Mesendoderm (in vitro differentiated cells): ENCODE measurements around the gene MROH9.

Experiments
- DNase-seq: peaks from one replicate; pipeline ENCODE4 v3.0.0; 2013
- H2AK5ac ChIP-seq: 2 replicates; pipeline ENCODE4 v1.6.1; 2013; ENCODE audit warnings: low read length, inconsistent platforms
- H2BK120ac ChIP-seq: 2 replicates; pipeline ENCODE4 v1.6.1; 2013; ENCODE audit warnings: low read depth, mild to moderate bottlenecking, low read length, moderate library complexity, mixed read lengths
- H2BK15ac ChIP-seq: replicated peaks from 2 replicates; pipeline ENCODE4 v1.6.1; 2013; ENCODE audit warnings: low read depth, mild to moderate bottlenecking, moderate library complexity
- H2BK5ac ChIP-seq: 2 replicates; pipeline ENCODE4 v1.6.1; 2013; ENCODE audit warnings: low read length, inconsistent platforms
- H3K18ac ChIP-seq: 2 replicates; pipeline ENCODE4 v1.6.1; 2013; ENCODE audit warnings: mild to moderate bottlenecking, low read length, mixed read lengths
- H3K23ac ChIP-seq: one replicate; pipeline ENCODE4 v1.6.1; 2013; ENCODE audit warnings: low read length
- H3K27ac ChIP-seq: 2 replicates; pipeline ENCODE4 v1.5.1; 2013; ENCODE audit warnings: low read depth, mild to moderate bottlenecking, inconsistent platforms, low read length, moderate library complexity
- H3K27me3 ChIP-seq: 2 replicates; pipeline ENCODE4 v1.6.1; 2013; ENCODE audit warnings: low read length, control low read depth, mild to moderate bottlenecking, inconsistent platforms; ENCODE audit not compliant: insufficient read depth, poor library complexity
- H3K36me3 ChIP-seq: 2 replicates; pipeline ENCODE4 v1.6.1; 2013; ENCODE audit warnings: low read length, inconsistent platforms; ENCODE audit not compliant: control insufficient read depth, insufficient read depth
- H3K4ac ChIP-seq: one replicate; pipeline ENCODE4 v1.6.1; 2013; ENCODE audit warnings: low read depth, mild to moderate bottlenecking, low read length, moderate library complexity
- H3K4me1 ChIP-seq: 2 replicates; pipeline ENCODE4 v1.6.1; 2013; ENCODE audit warnings: low read depth, low read length, inconsistent platforms; ENCODE audit not compliant: control insufficient read depth
- H3K4me2 ChIP-seq: 2 replicates; pipeline ENCODE4 v1.6.1; 2013; ENCODE audit warnings: low read length
- H3K4me3 ChIP-seq: 2 replicates; pipeline ENCODE4 v1.5.1; 2013; ENCODE audit warnings: mild to moderate bottlenecking, low read length
- H3K56ac ChIP-seq: one replicate; pipeline ENCODE4 v1.6.1; 2013; ENCODE audit warnings: low read length
- H3K79me1 ChIP-seq: 2 replicates; pipeline ENCODE4 v1.6.1; 2013; ENCODE audit warnings: low read length, inconsistent platforms
- H3K79me2 ChIP-seq: 2 replicates; pipeline ENCODE4 v1.6.1; 2013; ENCODE audit warnings: mild to moderate bottlenecking, low read length; ENCODE audit not compliant: control insufficient read depth, insufficient read depth
- H3K9ac ChIP-seq: 2 replicates; pipeline ENCODE4 v1.6.1; 2013; ENCODE audit warnings: low read length, inconsistent platforms
- H4K5ac ChIP-seq: one replicate; pipeline ENCODE4 v1.6.1; 2013; ENCODE audit warnings: low read length
- H4K8ac ChIP-seq: one replicate; pipeline ENCODE4 v1.6.1; 2013; ENCODE audit warnings: low read depth, mild to moderate bottlenecking, control low read depth, low read length, moderate library complexity
- WGBS: extraction: QIAGEN DNeasy Blood & Tissue Kit; methylation state at CpG from one replicate; pipeline ENCODE4 v1.1.7; 2013; ENCODE audit warnings: low lambda C conversion rate, missing lambda C conversion rate; ENCODE audit not compliant: insufficient coverage; ENCODE audit errors: extremely low coverage; 5-methylcytosine and 5-hydroxymethylcytosine counted together

MROH9 gene

DNA sequence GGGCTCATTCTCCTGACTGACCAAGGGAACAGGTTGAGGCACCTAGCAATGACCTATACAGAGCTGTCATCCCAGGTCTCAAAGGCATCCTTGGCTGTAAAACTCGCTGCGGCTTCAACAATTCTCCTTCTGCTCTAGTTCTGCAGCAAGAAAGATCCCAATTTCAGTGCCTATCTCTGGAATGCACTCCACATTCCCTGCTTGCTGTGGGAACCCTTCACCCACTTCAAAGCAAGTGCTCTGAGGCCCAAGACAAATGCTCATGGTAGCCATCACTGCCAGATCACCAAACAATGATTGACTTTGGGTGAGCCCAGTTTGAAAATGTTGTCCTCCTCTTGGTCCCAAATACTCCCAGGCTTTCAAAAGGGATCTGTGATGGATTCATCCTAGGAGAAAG lies 117.6 kb downstream of the MROH9 start:
- Histone ChIP-seq H3K56ac (no peak overlapping the region), H2BK5ac (no peak overlapping the region), H3K9ac (no peak overlapping the region), H3K23ac (no peak overlapping the region), H4K8ac (no peak overlapping the region), H3K4me2 (no peak overlapping the region), H3K36me3 (no peaks in the 10 kb centered on the region), H2BK120ac (no peak overlapping the region), H3K4ac (no peak overlapping the region), H3K4me1 (no peaks in the 10 kb centered on the region), H3K79me2 (no peaks in the 10 kb centered on the region), H2BK15ac (no peak overlapping the region), H3K79me1 (no peaks in the 10 kb centered on the region), H3K27ac (no peak overlapping the region), H3K27me3 (no peaks in the 10 kb centered on the region), H3K4me3 (no peak overlapping the region), H4K5ac (no peak overlapping the region), H3K18ac (no peak overlapping the region), H2AK5ac (no peak overlapping the region)
- no CpG with 5 or more reads among the region's 2 CpGs for WGBS
- DNase-seq: no peak

DNA sequence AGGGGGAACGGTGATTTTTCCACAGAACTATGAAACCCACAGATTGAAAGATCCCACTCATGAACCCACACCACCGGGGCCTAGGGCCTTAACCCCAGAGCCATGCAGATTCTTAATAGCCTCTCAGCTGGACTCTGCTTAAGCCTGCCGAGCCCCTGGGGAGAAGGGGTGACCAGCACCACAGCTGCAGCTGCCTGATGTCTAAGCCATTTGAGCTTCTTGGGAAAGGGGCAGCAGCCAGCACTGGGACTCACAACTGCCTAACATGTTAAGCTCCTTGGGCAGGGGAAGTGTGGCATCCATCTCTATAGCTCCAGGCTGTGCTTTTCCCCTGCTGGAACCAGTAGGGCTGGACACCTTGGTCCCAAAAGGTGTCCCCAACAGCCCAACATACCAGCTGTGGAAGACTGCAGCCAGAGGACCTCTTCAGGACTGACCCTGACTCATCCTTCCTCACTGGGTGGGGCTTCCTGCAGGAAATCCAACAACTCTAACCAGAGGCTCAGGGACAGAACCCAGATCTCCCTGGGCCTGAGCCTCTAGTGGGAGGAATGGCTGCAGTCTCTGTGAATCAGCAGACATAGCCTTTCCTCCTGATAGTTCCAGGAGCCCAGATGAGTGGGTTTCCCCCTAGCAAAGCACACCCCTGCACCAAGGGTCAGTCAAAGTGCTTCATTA lies 120.8 kb downstream of the MROH9 start:
- no peak overlapping the region for H2BK15ac ChIP-seq
- H3K4me2 ChIP-seq: no peak overlapping the region
- H2BK120ac ChIP-seq: no peak overlapping the region
- H3K79me2 ChIP-seq: no peaks in the 10 kb centered on the region
- no peak overlapping the region for H4K8ac ChIP-seq
- H3K56ac ChIP-seq: no peak overlapping the region
- H3K79me1 ChIP-seq: no peaks in the 10 kb centered on the region
- H3K36me3 ChIP-seq: no peaks in the 10 kb centered on the region
- H3K23ac ChIP-seq: no peak overlapping the region
- no peaks in the 10 kb centered on the region for H3K27me3 ChIP-seq
- H3K4ac ChIP-seq: no peak overlapping the region
- H3K4me1 ChIP-seq: no peaks in the 10 kb centered on the region
- no peak overlapping the region for H2BK5ac ChIP-seq
- H3K27ac ChIP-seq: no peak overlapping the region
- no peak overlapping the region for H3K4me3 ChIP-seq
- WGBS: no CpG with 5 or more reads among the region's 3 CpGs
- H3K18ac ChIP-seq: no peak overlapping the region
- no peak for DNase-seq
- H4K5ac ChIP-seq: no peak overlapping the region
- H3K9ac ChIP-seq: no peak overlapping the region
- no peak overlapping the region for H2AK5ac ChIP-seq

DNA sequence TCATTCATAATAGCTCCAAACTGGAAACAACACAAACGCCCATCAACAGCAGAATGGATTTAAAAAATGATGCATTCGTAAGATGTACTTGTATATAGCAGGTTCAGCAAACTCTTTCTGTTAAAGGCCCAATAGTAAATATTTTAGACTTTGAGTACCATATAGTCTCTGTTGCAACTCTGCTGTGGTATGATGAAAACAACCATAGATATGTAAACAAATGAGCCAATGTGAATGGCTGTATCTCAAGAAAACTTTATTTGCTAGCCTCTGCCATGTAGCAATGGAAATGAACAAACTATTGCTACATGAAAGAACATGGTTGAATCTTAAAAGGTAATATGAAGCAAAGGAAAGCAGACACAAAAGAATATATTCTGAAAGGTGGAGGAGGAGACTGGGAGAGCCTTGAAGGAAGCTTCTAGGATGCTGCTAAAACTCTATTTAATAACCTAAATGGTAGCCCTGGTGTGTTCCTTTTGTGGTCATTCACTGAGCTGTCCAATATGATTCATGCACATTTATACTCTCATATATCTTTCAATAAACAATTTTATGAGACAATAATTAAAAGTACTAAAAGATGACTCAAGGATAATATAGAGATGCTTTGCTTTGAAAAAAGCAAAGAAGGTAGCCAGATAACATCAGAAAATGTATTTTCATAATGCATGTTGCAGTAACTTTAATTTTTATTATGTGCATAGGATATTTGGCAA lies 126.2 kb downstream of the MROH9 start:
- H3K4me2 ChIP-seq: no peak overlapping the region
- WGBS: no CpG with 5 or more reads among the region's 2 CpGs
- H4K8ac ChIP-seq: no peak overlapping the region
- H2AK5ac ChIP-seq: no peak overlapping the region
- no peak overlapping the region for H3K27ac ChIP-seq
- no peak overlapping the region for H4K5ac ChIP-seq
- H3K27me3 ChIP-seq: no peaks in the 10 kb centered on the region
- no peak overlapping the region for H3K23ac ChIP-seq
- H2BK5ac ChIP-seq: no peak overlapping the region
- H2BK15ac ChIP-seq: no peak overlapping the region
- H3K4ac ChIP-seq: no peak overlapping the region
- no peaks in the 10 kb centered on the region for H3K36me3 ChIP-seq
- no peaks in the 10 kb centered on the region for H3K79me2 ChIP-seq
- no peak for DNase-seq
- no peaks in the 10 kb centered on the region for H3K79me1 ChIP-seq
- no peak overlapping the region for H3K4me3 ChIP-seq
- H3K18ac ChIP-seq: no peak overlapping the region
- no peaks in the 10 kb centered on the region for H3K4me1 ChIP-seq
- no peak overlapping the region for H3K56ac ChIP-seq
- H2BK120ac ChIP-seq: no peak overlapping the region
- H3K9ac ChIP-seq: no peak overlapping the region

DNA sequence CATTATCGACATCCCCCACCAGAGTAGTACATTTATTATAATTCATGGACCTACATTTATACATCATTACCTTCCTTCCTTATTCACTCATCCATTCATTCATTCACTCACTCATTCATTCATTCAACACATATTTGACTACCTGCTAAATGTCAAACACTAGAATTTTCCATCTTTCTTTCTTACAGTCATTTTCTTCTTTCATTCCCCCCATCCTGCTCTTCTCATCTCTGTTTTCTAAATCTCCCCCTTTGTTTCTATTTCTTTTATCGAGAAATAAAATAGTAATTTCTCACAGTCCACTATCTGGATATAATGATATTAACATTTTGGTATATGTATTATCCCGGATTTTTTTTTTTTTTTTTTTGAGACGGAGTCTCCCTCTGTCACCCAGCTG lies 127.6 kb downstream of the MROH9 start:
- Histone ChIP-seq H3K36me3 (no peaks in the 10 kb centered on the region), H3K18ac (no peak overlapping the region), H3K79me2 (no peaks in the 10 kb centered on the region), H3K27ac (no peak overlapping the region), H3K4me3 (no peak overlapping the region), H2BK5ac (no peak overlapping the region), H3K79me1 (no peaks in the 10 kb centered on the region), H3K9ac (no peak overlapping the region), H3K4me1 (no peaks in the 10 kb centered on the region), H3K23ac (no peak overlapping the region), H4K8ac (no peak overlapping the region), H2BK15ac (no peak overlapping the region), H3K4me2 (no peak overlapping the region), H3K4ac (no peak overlapping the region), H2BK120ac (no peak overlapping the region), H4K5ac (no peak overlapping the region), H2AK5ac (no peak overlapping the region), H3K56ac (no peak overlapping the region), H3K27me3 (no peaks in the 10 kb centered on the region)
- no CpG with 5 or more reads among the region's 4 CpGs for WGBS
- no peak for DNase-seq

DNA sequence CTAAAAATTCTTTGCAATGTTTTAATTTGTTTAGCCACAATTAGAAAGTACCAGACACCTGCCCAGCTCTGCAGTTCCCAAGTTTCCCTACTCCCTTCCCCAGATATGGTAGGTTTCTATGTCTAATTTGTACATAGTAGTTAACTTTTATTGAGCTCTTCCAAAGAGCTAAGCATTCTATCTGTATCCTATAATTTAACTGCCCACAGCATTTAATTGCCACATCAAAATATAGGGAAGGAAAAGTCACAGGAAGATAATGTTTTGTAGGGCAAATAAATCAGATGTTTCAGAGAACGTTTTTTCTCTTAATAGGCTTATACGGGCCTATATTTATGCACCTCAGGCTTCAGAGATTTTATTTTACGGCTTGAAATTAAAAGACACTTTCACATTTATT lies 139.7 kb downstream of the MROH9 start:
- Histone ChIP-seq H2BK15ac (no peak overlapping the region), H4K8ac (no peak overlapping the region), H3K36me3 (no peaks in the 10 kb centered on the region), H3K4me3 (no peak overlapping the region), H3K79me1 (no peaks in the 10 kb centered on the region), H3K4me2 (no peak overlapping the region), H2BK120ac (no peak overlapping the region), H3K23ac (no peak overlapping the region), H3K56ac (no peak overlapping the region), H3K27me3 (no peaks in the 10 kb centered on the region), H3K4me1 (no peaks in the 10 kb centered on the region), H2AK5ac (no peak overlapping the region), H3K9ac (no peak overlapping the region), H3K79me2 (no peaks in the 10 kb centered on the region), H4K5ac (no peak overlapping the region), H3K18ac (no peak overlapping the region), H3K27ac (no peak overlapping the region), H3K4ac (no peak overlapping the region), H2BK5ac (no peak overlapping the region)
- DNase-seq: no peak
- no CpG with 5 or more reads among the region's 3 CpGs for WGBS

DNA sequence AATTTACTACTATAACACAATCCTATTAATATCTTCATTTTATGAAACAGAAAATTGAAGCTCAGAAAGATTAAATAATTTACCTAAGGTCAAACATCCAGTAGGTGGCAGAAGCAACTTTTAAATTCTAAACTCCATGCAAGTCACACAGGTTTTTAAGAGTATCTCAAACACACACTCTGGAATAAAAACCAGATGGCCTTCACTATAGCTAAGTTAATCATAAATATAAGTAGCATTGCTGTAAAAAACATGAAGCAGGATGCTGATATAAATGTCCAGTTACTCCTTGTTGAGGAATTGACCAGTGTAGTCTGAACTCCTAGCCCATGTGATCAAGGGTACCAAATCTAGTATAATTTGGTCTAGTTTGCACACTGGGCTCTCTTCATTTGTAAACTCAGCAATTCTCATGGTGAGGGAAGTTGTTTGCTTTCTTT lies 146.0 kb downstream of the MROH9 start:
- Histone ChIP-seq H2BK15ac (no peak overlapping the region), H4K8ac (no peak overlapping the region), H3K79me2 (no peaks in the 10 kb centered on the region), H3K18ac (no peak overlapping the region), H4K5ac (no peak overlapping the region), H2BK120ac (no peak overlapping the region), H2BK5ac (no peak overlapping the region), H3K36me3 (no peaks in the 10 kb centered on the region), H3K23ac (no peak overlapping the region), H3K4me3 (no peak overlapping the region), H3K56ac (no peak overlapping the region), H3K27ac (no peak overlapping the region), H3K4me2 (no peak overlapping the region), H3K79me1 (no peaks in the 10 kb centered on the region), H2AK5ac (no peak overlapping the region), H3K27me3 (no peaks in the 10 kb centered on the region), H3K4me1 (no peaks in the 10 kb centered on the region), H3K4ac (no peak overlapping the region), H3K9ac (no peak overlapping the region)
- peak; percentile 17 for DNase-seq
